ENCODE results near the gene CTNNAL1.
A peak's percentile ranks its signal among the peaks of the same experiment; 100 is the strongest.

DNA sequence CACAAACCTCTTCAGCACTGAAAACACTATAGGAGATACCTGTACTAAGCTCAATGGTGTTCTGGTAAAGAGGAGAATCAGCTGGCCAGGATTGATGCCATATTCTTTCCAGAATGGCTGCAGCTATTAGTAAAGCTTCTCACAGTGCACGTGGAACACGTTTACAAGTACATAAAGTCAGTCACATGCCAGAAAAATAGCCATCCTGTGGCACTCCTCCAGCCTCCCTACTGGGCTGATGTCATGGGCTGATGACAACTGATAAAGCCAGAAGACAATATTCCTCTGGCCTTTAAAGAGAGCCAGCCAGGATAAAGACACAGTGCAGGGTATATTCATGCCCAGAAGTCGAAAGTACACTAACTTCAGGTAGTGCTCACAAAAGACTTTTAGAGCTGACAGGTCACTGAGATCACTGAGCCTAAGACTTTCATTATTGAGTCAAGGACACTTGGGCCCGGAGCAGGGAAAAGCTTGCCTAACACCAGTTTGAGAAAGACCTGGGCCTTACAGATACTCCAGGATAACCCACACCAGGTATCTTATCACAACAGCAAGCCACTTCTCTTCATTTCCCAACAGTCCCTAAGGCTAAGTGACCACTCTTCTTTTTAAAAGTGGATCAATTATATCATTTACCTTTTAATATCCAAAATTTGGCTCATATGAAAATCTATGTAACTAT, 49.7 kb downstream of the CTNNAL1 start:
- TF ChIP-seq, protein P1, sequence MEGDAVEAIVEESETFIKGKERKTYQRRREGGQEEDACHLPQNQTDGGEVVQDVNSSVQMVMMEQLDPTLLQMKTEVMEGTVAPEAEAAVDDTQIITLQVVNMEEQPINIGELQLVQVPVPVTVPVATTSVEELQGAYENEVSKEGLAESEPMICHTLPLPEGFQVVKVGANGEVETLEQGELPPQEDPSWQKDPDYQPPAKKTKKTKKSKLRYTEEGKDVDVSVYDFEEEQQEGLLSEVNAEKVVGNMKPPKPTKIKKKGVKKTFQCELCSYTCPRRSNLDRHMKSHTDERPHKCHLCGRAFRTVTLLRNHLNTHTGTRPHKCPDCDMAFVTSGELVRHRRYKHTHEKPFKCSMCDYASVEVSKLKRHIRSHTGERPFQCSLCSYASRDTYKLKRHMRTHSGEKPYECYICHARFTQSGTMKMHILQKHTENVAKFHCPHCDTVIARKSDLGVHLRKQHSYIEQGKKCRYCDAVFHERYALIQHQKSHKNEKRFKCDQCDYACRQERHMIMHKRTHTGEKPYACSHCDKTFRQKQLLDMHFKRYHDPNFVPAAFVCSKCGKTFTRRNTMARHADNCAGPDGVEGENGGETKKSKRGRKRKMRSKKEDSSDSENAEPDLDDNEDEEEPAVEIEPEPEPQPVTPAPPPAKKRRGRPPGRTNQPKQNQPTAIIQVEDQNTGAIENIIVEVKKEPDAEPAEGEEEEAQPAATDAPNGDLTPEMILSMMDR (IDR thresholded peaks at IDR 0.05) = no peak
- peak in 1 of 2 donors; percentile 47 for TF ChIP-seq POLR2A (IDR thresholded peaks at IDR 0.05)
